Kidney (tissue), 14 donors: ENCODE measurements around the gene CCDC66. TPM values are rescaled to one million over a fixed set of nuclear protein-coding genes. Genes with fewer than 3 reads are reported as not detected.
A peak's percentile ranks its signal among the peaks of the same experiment; 100 is the strongest.

Experiments
- DNase-seq, 5 donors: peaks; one replicate each; pipeline ENCODE4 v3.0.0-alpha.2; 2013 to 2020
- FAIRE-seq: peaks from 2 replicates; lab custom pipeline; 2012; peaks lifted over from hg19 to GRCh38; lab: Jason Lieb, UNC
- H3K27ac ChIP-seq, 2 donors: one replicate each; pipeline ENCODE4 v1.7.0; 2013; ENCODE audit warnings: low read depth in 2 of 2, low read length in 2 of 2, inconsistent platforms in 1 of 2
- H3K27me3 ChIP-seq: one replicate; pipeline ENCODE4 v1.7.1; 2013; ENCODE audit warnings: low read length, inconsistent platforms; ENCODE audit not compliant: control insufficient read depth, insufficient read depth
- H3K36me3 ChIP-seq, 3 donors: one replicate each; pipeline versions ENCODE4 v1.7.0 to v1.7.1; 2013; ENCODE audit warnings: low read length in 3 of 3, control low read depth in 1 of 3, inconsistent platforms in 1 of 3; ENCODE audit not compliant: insufficient read depth in 3 of 3, control insufficient read depth in 2 of 3
- H3K4me1 ChIP-seq, 3 donors: one replicate each; pipeline versions ENCODE4 v1.7.0 to v1.7.1; 2013; ENCODE audit warnings: low read length in 3 of 3, inconsistent platforms in 1 of 3, low read depth in 1 of 3; ENCODE audit not compliant: control insufficient read depth in 2 of 3, insufficient read depth in 2 of 3
- H3K4me3 ChIP-seq, 3 donors: one replicate each; pipeline versions ENCODE4 v1.7.0 to v1.8.1; 2013; ENCODE audit warnings: low read length in 3 of 3, control low read depth in 1 of 3, inconsistent platforms in 1 of 3
- H3K9ac ChIP-seq, 3 donors: one replicate each; pipeline versions ENCODE4 v1.7.0 to v1.7.1; 2013; ENCODE audit warnings: low read length in 3 of 3, control low read depth in 1 of 3, inconsistent platforms in 1 of 3
- H3K9me3 ChIP-seq, 3 donors: one replicate each; pipeline versions ENCODE4 v1.7.0 to v1.7.1; 2013; ENCODE audit warnings: low read length in 3 of 3, control low read depth in 1 of 3, inconsistent platforms in 1 of 3; ENCODE audit not compliant: control insufficient read depth in 2 of 3, insufficient read depth in 1 of 3
- CTCF ChIP-seq: IDR thresholded peaks from 3 replicates; pipeline ENCODE4 v1.5.1; 2012; ENCODE audit warnings: mild to moderate bottlenecking, moderate library complexity, borderline replicate concordance; ENCODE audit not compliant: insufficient read depth; ENCODE audit errors: extremely low read depth
- intact Hi-C: fragments of 100-400 bp; cut with DNase I; formaldehyde crosslinking; loops from one replicate; pipeline ENCODE4 v1.11.1; 2022
- polyA plus RNA-seq: library from polyadenylated mRNA; stranded (reverse); fragments of 350-450 nt; fragmentation: Illumina TruSeq; extraction: RNeasy Lipid Tissue Mini Kit (QIAGEN cat#74804); gene quantifications from one replicate; pipeline ENCODE4 v1.2.3, GENCODE V29; 2014; ENCODE audit warnings: low read depth, low replicate concordance; ENCODE audit not compliant: insufficient read depth
- total RNA-seq: library from RNA; stranded (reverse); fragmentation: NEBNext Ultra II Directional; extraction: Animal tissue kit (Norgen Biotek cat#: 25700); gene quantifications from one replicate; pipeline ENCODE4 v1.2.1, GENCODE V29; 2021
- donor health status: control.
- donor health status: control.
- donor health status: control.
- donor health status: control.
- donor health status: control.
- donor health status: DM: yes; HTN: yes; CAD: no.
- donor health status: Normal renal cell carcinoma (clear cell type).

CCDC66 gene
- total and polyA plus RNA-seq, 2 donors from 2014 or later = 7.9 to 31.3 TPM

GRCh38 chr3:56525291-56525690 is 31.7 kb upstream of the CCDC66 start:
- H3K27ac ChIP-seq = no peak overlapping the region
- FAIRE-seq = no peak
- H3K27me3 ChIP-seq = no peaks in the 10 kb centered on the region
- H3K36me3 ChIP-seq = no peaks in the 10 kb centered on the region
- H3K4me1 ChIP-seq = no peaks in the 10 kb centered on the region
- TF ChIP-seq CTCF = no peak
- no peak overlapping the region for H3K9ac ChIP-seq
- H3K9me3 ChIP-seq = no peaks in the 10 kb centered on the region
- no peak for DNase-seq
- intact Hi-C loops = no loop called here
- no peak overlapping the region for H3K4me3 ChIP-seq

- no peak overlapping the region for H3K9ac ChIP-seq
- H3K27ac ChIP-seq = no peak overlapping the region
- H3K27me3 ChIP-seq = no peaks in the 10 kb centered on the region
- FAIRE-seq (no peak), DNase-seq (no peak)
- intact Hi-C loops = no loop called here
- no peaks in the 10 kb centered on the region for H3K36me3 ChIP-seq
- H3K9me3 ChIP-seq = no peaks in the 10 kb centered on the region
- no peak overlapping the region for H3K4me3 ChIP-seq
- H3K4me1 ChIP-seq = no peaks in the 10 kb centered on the region
- no peak for TF ChIP-seq CTCF
Measured at GRCh38 chr3:56536735-56537134, 20.2 kb upstream of the CCDC66 start.

- Histone ChIP-seq H3K36me3 (no peaks in the 10 kb centered on the region), H3K27me3 (no peaks in the 10 kb centered on the region), H3K9ac (no peak overlapping the region), H3K27ac (no peak overlapping the region), H3K4me1 (no peaks in the 10 kb centered on the region), H3K9me3 (no peaks in the 10 kb centered on the region), H3K4me3 (no peak overlapping the region)
- DNase-seq = peak in 1 of 5 donors; percentile 15
- no peak for TF ChIP-seq CTCF
- intact Hi-C loops = no loop called here
- no peak for FAIRE-seq
Measured at GRCh38 chr3:56547486-56547885, 9.5 kb upstream of the CCDC66 start.

GRCh38 chr3:56557831-56558170 is 826 bp downstream of the CCDC66 start:
- intact Hi-C loops = no loop called here
- no peak for TF ChIP-seq CTCF
- peak overlapping the region; percentile 80 to 99 (median 99) for H3K4me3 ChIP-seq
- DNase-seq (no peak), FAIRE-seq (no peak)
- no peaks in the 10 kb centered on the region for H3K27me3 ChIP-seq
- peaks cover 0 to 7% (median 2%) of the 10 kb centered on the region in 3 donors for H3K36me3 ChIP-seq
- peaks cover 0 to 4% (median 0%) of the 10 kb centered on the region in 3 donors for H3K4me1 ChIP-seq
- peak overlapping the region; percentile 76 to 99 (median 98) for H3K9ac ChIP-seq
- H3K9me3 ChIP-seq = no peaks in the 10 kb centered on the region
- H3K27ac ChIP-seq = no peak overlapping the region
